GM23338 (cell line): ENCODE measurements around the gene BBOX1.

ENCODE experiments used
- CREB1 ChIP-seq: fragments of 250-450 bp; sonication (Bioruptor Pico); IDR thresholded peaks from 2 replicates; pipeline ENCODE4 v1.5.0; 2020; ENCODE audit warnings: low read depth, mild to moderate bottlenecking, moderate library complexity
- EZH2 ChIP-seq: fragments of 200-600 bp; sonication (generic); IDR thresholded peaks from one replicate; pipeline ENCODE4 v1.8.0; 2017; ENCODE audit warnings: antibody characterized with exemption, mild to moderate bottlenecking, low read depth; ENCODE audit not compliant: unreplicated experiment
- EZH2phosphoT487 ChIP-seq: fragments of 200-600 bp; sonication (generic); IDR thresholded peaks from one replicate; pipeline ENCODE4 v1.8.1; 2018; ENCODE audit warnings: antibody characterized with exemption; ENCODE audit not compliant: unreplicated experiment
- JUNB ChIP-seq: IDR thresholded peaks from one replicate; pipeline ENCODE4 v1.6.1; 2016; ENCODE audit warnings: antibody characterized with exemption; ENCODE audit not compliant: unreplicated experiment
- NANOG ChIP-seq: IDR thresholded peaks from 2 replicates; pipeline ENCODE4 v1.6.1; 2016; ENCODE audit warnings: antibody characterized with exemption, borderline replicate concordance
- POLR2AphosphoS5 ChIP-seq: IDR thresholded peaks from 2 replicates; pipeline ENCODE4 v1.6.1; 2016; ENCODE audit warnings: antibody characterized with exemption, low read depth
- STAT1 ChIP-seq: IDR thresholded peaks from one replicate; pipeline ENCODE4 v1.6.1; 2016; ENCODE audit warnings: antibody characterized with exemption; ENCODE audit not compliant: unreplicated experiment
- ZNF114 ChIP-seq: fragments of 250-450 bp; sonication (Bioruptor Pico); IDR thresholded peaks from 2 replicates; pipeline ENCODE4 v1.5.0; 2020; ENCODE audit warnings: mild to moderate bottlenecking, moderate library complexity
- TF ChIP-seq, protein P1 (sequence below): IDR thresholded peaks from one replicate; pipeline ENCODE4 v1.6.1; 2018; ENCODE audit warnings: antibody characterized with exemption; ENCODE audit not compliant: unreplicated experiment
- TF ChIP-seq, protein P2 (sequence below), 2 experiments: fragments of 200-600 bp in 1 of 2; sonication (generic) in 1 of 2; conservative IDR thresholded peaks; 2 replicates each; pipeline versions ENCODE4 v1.5.1 to v1.6.1; 2016 to 2017; ENCODE audit warnings: antibody characterized with exemption in 2 of 2, low read depth in 2 of 2, mild to moderate bottlenecking in 2 of 2, moderate library complexity in 1 of 2
- TF ChIP-seq, protein P3 (sequence below): IDR thresholded peaks from 2 replicates; pipeline ENCODE4 v1.6.1; 2016; ENCODE audit warnings: antibody characterized with exemption
- TF ChIP-seq, protein P4 (sequence below): fragments of 250-450 bp; sonication (Bioruptor Pico); IDR thresholded peaks from 2 replicates; pipeline ENCODE4 v1.5.0; 2020; ENCODE audit warnings: mild to moderate bottlenecking, moderate library complexity

DNA sequence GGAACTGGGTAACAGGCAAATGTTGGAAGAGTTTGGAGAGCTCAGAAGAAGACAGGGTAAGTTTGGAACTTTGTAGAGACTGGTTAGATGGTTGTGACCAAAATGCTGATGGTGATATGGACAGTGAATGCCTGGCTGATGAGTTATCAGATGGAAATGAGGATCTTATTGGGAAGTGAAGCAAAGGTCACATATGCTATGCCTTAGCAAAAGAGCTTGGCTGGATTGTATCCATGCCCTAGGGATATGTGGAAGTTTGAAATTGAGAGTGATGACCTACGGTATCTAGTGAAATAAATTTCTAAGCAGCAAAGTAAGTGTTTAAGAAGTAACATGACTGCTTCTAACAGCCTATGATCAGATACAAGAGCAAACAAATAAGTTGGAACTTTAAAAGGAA lies 17.8 kb downstream of the BBOX1 start:
- TF ChIP-seq, protein P1, sequence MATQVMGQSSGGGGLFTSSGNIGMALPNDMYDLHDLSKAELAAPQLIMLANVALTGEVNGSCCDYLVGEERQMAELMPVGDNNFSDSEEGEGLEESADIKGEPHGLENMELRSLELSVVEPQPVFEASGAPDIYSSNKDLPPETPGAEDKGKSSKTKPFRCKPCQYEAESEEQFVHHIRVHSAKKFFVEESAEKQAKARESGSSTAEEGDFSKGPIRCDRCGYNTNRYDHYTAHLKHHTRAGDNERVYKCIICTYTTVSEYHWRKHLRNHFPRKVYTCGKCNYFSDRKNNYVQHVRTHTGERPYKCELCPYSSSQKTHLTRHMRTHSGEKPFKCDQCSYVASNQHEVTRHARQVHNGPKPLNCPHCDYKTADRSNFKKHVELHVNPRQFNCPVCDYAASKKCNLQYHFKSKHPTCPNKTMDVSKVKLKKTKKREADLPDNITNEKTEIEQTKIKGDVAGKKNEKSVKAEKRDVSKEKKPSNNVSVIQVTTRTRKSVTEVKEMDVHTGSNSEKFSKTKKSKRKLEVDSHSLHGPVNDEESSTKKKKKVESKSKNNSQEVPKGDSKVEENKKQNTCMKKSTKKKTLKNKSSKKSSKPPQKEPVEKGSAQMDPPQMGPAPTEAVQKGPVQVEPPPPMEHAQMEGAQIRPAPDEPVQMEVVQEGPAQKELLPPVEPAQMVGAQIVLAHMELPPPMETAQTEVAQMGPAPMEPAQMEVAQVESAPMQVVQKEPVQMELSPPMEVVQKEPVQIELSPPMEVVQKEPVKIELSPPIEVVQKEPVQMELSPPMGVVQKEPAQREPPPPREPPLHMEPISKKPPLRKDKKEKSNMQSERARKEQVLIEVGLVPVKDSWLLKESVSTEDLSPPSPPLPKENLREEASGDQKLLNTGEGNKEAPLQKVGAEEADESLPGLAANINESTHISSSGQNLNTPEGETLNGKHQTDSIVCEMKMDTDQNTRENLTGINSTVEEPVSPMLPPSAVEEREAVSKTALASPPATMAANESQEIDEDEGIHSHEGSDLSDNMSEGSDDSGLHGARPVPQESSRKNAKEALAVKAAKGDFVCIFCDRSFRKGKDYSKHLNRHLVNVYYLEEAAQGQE = no peak
- TF ChIP-seq POLR2AphosphoS5 (no peak), EZH2 (no peak), EZH2phosphoT487 (no peak), CREB1 (CRISPR knock-in tag) (no peak), STAT1 (no peak), NANOG (no peak), JUNB (no peak), ZNF114 (CRISPR knock-in tag) (no peak)
- TF ChIP-seq, protein P2, sequence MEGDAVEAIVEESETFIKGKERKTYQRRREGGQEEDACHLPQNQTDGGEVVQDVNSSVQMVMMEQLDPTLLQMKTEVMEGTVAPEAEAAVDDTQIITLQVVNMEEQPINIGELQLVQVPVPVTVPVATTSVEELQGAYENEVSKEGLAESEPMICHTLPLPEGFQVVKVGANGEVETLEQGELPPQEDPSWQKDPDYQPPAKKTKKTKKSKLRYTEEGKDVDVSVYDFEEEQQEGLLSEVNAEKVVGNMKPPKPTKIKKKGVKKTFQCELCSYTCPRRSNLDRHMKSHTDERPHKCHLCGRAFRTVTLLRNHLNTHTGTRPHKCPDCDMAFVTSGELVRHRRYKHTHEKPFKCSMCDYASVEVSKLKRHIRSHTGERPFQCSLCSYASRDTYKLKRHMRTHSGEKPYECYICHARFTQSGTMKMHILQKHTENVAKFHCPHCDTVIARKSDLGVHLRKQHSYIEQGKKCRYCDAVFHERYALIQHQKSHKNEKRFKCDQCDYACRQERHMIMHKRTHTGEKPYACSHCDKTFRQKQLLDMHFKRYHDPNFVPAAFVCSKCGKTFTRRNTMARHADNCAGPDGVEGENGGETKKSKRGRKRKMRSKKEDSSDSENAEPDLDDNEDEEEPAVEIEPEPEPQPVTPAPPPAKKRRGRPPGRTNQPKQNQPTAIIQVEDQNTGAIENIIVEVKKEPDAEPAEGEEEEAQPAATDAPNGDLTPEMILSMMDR (conservative IDR thresholded peaks at IDR 0.05; ENCODE audit: low read depth in 2 of 2) = no peak
- TF ChIP-seq, protein P3, sequence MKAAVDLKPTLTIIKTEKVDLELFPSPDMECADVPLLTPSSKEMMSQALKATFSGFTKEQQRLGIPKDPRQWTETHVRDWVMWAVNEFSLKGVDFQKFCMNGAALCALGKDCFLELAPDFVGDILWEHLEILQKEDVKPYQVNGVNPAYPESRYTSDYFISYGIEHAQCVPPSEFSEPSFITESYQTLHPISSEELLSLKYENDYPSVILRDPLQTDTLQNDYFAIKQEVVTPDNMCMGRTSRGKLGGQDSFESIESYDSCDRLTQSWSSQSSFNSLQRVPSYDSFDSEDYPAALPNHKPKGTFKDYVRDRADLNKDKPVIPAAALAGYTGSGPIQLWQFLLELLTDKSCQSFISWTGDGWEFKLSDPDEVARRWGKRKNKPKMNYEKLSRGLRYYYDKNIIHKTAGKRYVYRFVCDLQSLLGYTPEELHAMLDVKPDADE = no peak
- TF ChIP-seq, protein P4, sequence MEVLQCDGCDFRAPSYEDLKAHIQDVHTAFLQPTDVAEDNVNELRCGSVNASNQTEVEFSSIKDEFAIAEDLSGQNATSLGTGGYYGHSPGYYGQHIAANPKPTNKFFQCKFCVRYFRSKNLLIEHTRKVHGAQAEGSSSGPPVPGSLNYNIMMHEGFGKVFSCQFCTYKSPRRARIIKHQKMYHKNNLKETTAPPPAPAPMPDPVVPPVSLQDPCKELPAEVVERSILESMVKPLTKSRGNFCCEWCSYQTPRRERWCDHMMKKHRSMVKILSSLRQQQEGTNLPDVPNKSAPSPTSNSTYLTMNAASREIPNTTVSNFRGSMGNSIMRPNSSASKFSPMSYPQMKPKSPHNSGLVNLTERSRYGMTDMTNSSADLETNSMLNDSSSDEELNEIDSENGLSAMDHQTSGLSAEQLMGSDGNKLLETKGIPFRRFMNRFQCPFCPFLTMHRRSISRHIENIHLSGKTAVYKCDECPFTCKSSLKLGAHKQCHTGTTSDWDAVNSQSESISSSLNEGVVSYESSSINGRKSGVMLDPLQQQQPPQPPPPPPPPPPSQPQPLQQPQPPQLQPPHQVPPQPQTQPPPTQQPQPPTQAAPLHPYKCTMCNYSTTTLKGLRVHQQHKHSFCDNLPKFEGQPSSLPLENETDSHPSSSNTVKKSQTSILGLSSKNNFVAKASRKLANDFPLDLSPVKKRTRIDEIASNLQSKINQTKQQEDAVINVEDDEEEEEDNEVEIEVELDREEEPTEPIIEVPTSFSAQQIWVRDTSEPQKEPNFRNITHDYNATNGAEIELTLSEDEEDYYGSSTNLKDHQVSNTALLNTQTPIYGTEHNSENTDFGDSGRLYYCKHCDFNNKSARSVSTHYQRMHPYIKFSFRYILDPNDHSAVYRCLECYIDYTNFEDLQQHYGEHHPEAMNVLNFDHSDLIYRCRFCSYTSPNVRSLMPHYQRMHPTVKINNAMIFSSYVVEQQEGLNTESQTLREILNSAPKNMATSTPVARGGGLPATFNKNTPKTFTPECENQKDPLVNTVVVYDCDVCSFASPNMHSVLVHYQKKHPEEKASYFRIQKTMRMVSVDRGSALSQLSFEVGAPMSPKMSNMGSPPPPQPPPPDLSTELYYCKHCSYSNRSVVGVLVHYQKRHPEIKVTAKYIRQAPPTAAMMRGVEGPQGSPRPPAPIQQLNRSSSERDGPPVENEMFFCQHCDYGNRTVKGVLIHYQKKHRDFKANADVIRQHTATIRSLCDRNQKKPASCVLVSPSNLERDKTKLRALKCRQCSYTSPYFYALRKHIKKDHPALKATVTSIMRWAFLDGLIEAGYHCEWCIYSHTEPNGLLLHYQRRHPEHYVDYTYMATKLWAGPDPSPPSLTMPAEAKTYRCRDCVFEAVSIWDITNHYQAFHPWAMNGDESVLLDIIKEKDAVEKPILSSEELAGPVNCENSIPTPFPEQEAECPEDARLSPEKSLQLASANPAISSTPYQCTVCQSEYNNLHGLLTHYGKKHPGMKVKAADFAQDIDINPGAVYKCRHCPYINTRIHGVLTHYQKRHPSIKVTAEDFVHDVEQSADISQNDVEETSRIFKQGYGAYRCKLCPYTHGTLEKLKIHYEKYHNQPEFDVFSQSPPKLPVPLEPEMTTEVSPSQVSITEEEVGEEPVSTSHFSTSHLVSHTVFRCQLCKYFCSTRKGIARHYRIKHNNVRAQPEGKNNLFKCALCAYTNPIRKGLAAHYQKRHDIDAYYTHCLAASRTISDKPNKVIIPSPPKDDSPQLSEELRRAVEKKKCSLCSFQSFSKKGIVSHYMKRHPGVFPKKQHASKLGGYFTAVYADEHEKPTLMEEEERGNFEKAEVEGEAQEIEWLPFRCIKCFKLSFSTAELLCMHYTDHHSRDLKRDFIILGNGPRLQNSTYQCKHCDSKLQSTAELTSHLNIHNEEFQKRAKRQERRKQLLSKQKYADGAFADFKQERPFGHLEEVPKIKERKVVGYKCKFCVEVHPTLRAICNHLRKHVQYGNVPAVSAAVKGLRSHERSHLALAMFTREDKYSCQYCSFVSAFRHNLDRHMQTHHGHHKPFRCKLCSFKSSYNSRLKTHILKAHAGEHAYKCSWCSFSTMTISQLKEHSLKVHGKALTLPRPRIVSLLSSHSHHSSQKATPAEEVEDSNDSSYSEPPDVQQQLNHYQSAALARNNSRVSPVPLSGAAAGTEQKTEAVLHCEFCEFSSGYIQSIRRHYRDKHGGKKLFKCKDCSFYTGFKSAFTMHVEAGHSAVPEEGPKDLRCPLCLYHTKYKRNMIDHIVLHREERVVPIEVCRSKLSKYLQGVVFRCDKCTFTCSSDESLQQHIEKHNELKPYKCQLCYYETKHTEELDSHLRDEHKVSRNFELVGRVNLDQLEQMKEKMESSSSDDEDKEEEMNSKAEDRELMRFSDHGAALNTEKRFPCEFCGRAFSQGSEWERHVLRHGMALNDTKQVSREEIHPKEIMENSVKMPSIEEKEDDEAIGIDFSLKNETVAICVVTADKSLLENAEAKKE = no peak
